GM13976 (cell line): Measurements from ENCODE around the gene VTI1A.

Source experiments
- DNase-seq: peaks from one replicate; pipeline ENCODE4 v3.0.0; 2012; ENCODE audit warnings: low spot score
- CTCF ChIP-seq: IDR thresholded peaks from 2 replicates; pipeline ENCODE4 v1.5.1; 2012; ENCODE audit warnings: borderline replicate concordance, mild to moderate bottlenecking; ENCODE audit not compliant: insufficient read depth; ENCODE audit errors: extremely low read depth, missing control alignments, control extremely low read depth
- in situ Hi-C: fragments of 300-500 bp; cut with MboI; formaldehyde crosslinking; loops from one replicate; pipeline ENCODE4 v1.12.0; 2022; ENCODE audit warnings: low sequenced_read_pairs, mixed read lengths, inconsistent platforms; ENCODE audit not compliant: unreplicated experiment

The VTI1A gene

GRCh38 chr10:112775892-112776674, 329.1 kb downstream of the VTI1A start:
- in situ Hi-C loops = no loop called here
- no peak for DNase-seq
- TF ChIP-seq CTCF = no peak

- in situ Hi-C loops = no loop called here
- TF ChIP-seq CTCF = no peak
- no peak for DNase-seq
These were observed 331.6 kb downstream of the VTI1A start for GRCh38 chr10:112778579-112778978.

- in situ Hi-C loops = no loop called here
- TF ChIP-seq CTCF = no peak
- no peak for DNase-seq
These were observed 332.2 kb downstream of the VTI1A start for GRCh38 chr10:112779025-112779770.

- no peak for TF ChIP-seq CTCF
- in situ Hi-C loops = no loop called here
- DNase-seq = no peak
These were observed 335.3 kb downstream of the VTI1A start for GRCh38 chr10:112782200-112782907.

GRCh38 chr10:112783351-112784021, 336.5 kb downstream of the VTI1A start:
- in situ Hi-C loops = no loop called here
- no peak for TF ChIP-seq CTCF
- DNase-seq = no peak

- no peak for TF ChIP-seq CTCF
- no peak for DNase-seq
- in situ Hi-C loops = no loop called here
These were observed 337.0 kb downstream of the VTI1A start for GRCh38 chr10:112784022-112784461.
